ENCODE results near the gene TRUB2. TPM values are rescaled to one million over a fixed set of nuclear protein-coding genes. Genes with fewer than 3 reads are reported as not detected.

The TRUB2 gene
- total and polyA plus RNA-seq, 8 donors, result 4.9 to 15.9 (median 13.2) TPM

- Histone ChIP-seq H3K4me3 (no peak overlapping the region), H3K27ac (no peak overlapping the region), H3K4me1 (peaks cover 0 to 10% (median 0%) of the 10 kb centered on the region in 4 donors), H3K9me3 (no peaks in the 10 kb centered on the region), H3K27me3 (no peaks in the 10 kb centered on the region), H3K36me3 (peaks cover 33 to 98% (median 92%) of the 10 kb centered on the region in 4 donors)
- WGBS, 5 donors, result 90 to 100% (median 96%) methylated on average over 4 of the region's 4 CpGs
- intact Hi-C loops (cut with DNase I; ENCODE audit: low total_unique reads), result no loop called here
- TF ChIP-seq POLR2AphosphoS5 (IDR thresholded peaks at IDR 0.05) (no peak), POLR2A (IDR thresholded peaks at IDR 0.05) (no peak), EP300 (IDR thresholded peaks at IDR 0.05) (no peak), CTCF (IDR thresholded peaks at IDR 0.05) (no peak)
- DNase-seq, result no peak
Measured at GRCh38 chr9:128314697-128315096, 7.5 kb downstream of the TRUB2 start.

- WGBS, 5 donors, result 32 to 72% (median 43%) methylated on average over 10 of the region's 10 CpGs
- Histone ChIP-seq H3K4me3 (no peak overlapping the region), H3K36me3 (peaks cover 20 to 85% (median 78%) of the 10 kb centered on the region in 4 donors), H3K9me3 (no peaks in the 10 kb centered on the region), H3K27me3 (no peaks in the 10 kb centered on the region), H3K27ac (peak overlapping the region in 4 of 5 donors; percentile 44 to 49 (median 46)), H3K4me1 (peaks cover 0 to 10% (median 0%) of the 10 kb centered on the region in 4 donors)
- intact Hi-C loops (cut with DNase I; ENCODE audit: low total_unique reads), result no loop called here
- DNase-seq, result peak in 1 of 2 donors; percentile 68
- no peak for TF ChIP-seq CTCF (IDR thresholded peaks at IDR 0.05)
- TF ChIP-seq POLR2AphosphoS5 (IDR thresholded peaks at IDR 0.05), result peak in 1 of 3 donors; percentile 17
- TF ChIP-seq EP300 (IDR thresholded peaks at IDR 0.05), result no peak
Measured at GRCh38 chr9:128310461-128310860, 11.8 kb downstream of the TRUB2 start.

- DNase-seq, result no peak
- TF ChIP-seq EP300 (IDR thresholded peaks at IDR 0.05), result no peak
- no peak for TF ChIP-seq POLR2AphosphoS5 (IDR thresholded peaks at IDR 0.05)
- TF ChIP-seq POLR2A (IDR thresholded peaks at IDR 0.05), result no peak
- no peak for TF ChIP-seq CTCF (IDR thresholded peaks at IDR 0.05)
- Histone ChIP-seq H3K27me3 (no peaks in the 10 kb centered on the region), H3K9me3 (no peaks in the 10 kb centered on the region), H3K27ac (no peak overlapping the region), H3K4me1 (peaks cover 0 to 10% (median 0%) of the 10 kb centered on the region in 4 donors), H3K4me3 (no peak overlapping the region), H3K36me3 (peaks cover 20 to 77% (median 69%) of the 10 kb centered on the region in 4 donors)
- intact Hi-C loops (cut with DNase I; ENCODE audit: low total_unique reads), result no loop called here
- whole genome bisulfite sequencing, 5 donors, result 96 to 99% (median 96%) methylated on average over 16 of the region's 16 CpGs
Measured at GRCh38 chr9:128309551-128309950, 12.7 kb downstream of the TRUB2 start.

GRCh38 chr9:128304971-128305288 is 17.3 kb downstream of the TRUB2 start:
- Histone ChIP-seq H3K27ac (no peak overlapping the region), H3K9me3 (no peaks in the 10 kb centered on the region), H3K4me3 (no peak overlapping the region), H3K36me3 (peaks cover 11 to 32% (median 24%) of the 10 kb centered on the region in 4 donors), H3K27me3 (no peaks in the 10 kb centered on the region), H3K4me1 (no peaks in the 10 kb centered on the region)
- WGBS, 5 donors, result 62 to 78% (median 66%) methylated on average over 5 of the region's 5 CpGs
- DNase-seq, result no peak
- intact Hi-C loops (cut with DNase I; ENCODE audit: low total_unique reads), result no loop called here
- TF ChIP-seq CTCF (IDR thresholded peaks at IDR 0.05) (no peak), POLR2AphosphoS5 (IDR thresholded peaks at IDR 0.05) (no peak), EP300 (IDR thresholded peaks at IDR 0.05) (no peak), POLR2A (IDR thresholded peaks at IDR 0.05) (no peak)

Data from stomach (tissue), 9 donors.